ENCODE measurements around the gene NMNAT3. TPM values are rescaled to one million over a fixed set of nuclear protein-coding genes. Genes with fewer than 3 reads are reported as not detected.

NMNAT3 gene
- total RNA-seq, 4 donors from 2014 or later: 5.6 to 46.2 (median 14.2) TPM

- Histone ChIP-seq H3K9me3 (no peaks in the 10 kb centered on the region), H3K4me3 (no peak overlapping the region), H3K36me3 (no peaks in the 10 kb centered on the region), H3K27ac (no peak overlapping the region), H3K27me3 (no peaks in the 10 kb centered on the region), H3K4me1 (no peaks in the 10 kb centered on the region)
- TF ChIP-seq, protein P1, sequence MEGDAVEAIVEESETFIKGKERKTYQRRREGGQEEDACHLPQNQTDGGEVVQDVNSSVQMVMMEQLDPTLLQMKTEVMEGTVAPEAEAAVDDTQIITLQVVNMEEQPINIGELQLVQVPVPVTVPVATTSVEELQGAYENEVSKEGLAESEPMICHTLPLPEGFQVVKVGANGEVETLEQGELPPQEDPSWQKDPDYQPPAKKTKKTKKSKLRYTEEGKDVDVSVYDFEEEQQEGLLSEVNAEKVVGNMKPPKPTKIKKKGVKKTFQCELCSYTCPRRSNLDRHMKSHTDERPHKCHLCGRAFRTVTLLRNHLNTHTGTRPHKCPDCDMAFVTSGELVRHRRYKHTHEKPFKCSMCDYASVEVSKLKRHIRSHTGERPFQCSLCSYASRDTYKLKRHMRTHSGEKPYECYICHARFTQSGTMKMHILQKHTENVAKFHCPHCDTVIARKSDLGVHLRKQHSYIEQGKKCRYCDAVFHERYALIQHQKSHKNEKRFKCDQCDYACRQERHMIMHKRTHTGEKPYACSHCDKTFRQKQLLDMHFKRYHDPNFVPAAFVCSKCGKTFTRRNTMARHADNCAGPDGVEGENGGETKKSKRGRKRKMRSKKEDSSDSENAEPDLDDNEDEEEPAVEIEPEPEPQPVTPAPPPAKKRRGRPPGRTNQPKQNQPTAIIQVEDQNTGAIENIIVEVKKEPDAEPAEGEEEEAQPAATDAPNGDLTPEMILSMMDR (IDR thresholded peaks at IDR 0.05): no peak
- no peak for TF ChIP-seq POLR2A (IDR thresholded peaks at IDR 0.05)
- no peak for DNase-seq
Observed at GRCh38 chr3:139577346-139577745, 100.4 kb downstream of the NMNAT3 start.

DNA sequence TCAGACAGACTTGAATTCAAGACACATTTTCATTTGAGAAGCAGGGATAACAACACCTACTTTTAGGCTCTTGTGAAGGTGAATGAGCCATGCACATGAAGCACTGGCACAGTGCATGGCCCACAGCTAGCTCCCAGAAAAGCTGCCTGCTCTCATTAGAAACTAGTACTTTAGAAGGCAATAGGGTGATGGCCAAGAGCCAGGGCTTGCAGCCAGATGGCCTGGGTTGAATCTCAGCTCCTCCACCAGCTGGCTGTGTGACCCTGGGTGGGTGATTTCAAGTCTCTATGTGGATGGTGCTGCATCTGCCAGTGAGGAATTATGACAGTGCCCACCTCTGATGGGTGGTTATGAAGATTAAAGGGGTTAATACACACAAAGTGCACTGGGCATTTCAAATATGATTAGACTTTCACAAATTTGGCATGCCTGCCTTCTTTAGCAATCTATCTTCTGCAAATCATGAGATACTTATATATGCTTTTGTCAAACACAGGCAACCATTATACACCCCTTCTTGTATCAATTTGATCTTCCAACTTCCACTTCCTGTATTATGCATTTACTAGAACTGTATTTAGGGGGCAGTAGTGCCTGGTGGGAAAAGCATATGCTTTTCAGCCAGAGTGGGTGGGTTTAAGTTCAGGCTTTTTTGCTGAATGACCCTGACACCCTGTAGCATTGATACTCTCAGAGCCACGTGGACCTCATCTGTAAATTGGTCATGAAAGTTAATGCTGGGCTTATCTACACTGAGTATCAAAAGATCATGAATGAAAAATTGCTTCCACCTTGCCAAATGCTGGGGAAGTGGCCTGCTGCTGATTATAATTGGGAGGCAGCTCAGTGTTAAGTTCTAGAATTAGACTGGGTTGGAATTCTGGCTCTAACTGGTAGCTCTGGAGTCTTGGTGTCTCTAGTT, 103.5 kb downstream of the NMNAT3 start:
- H3K4me1 ChIP-seq: no peaks in the 10 kb centered on the region
- no peak overlapping the region for H3K27ac ChIP-seq
- no peaks in the 10 kb centered on the region for H3K9me3 ChIP-seq
- TF ChIP-seq, protein P1 (IDR thresholded peaks at IDR 0.05): no peak
- no peak for TF ChIP-seq POLR2A (IDR thresholded peaks at IDR 0.05)
- no peak for DNase-seq
- H3K36me3 ChIP-seq: no peaks in the 10 kb centered on the region
- H3K4me3 ChIP-seq: no peak overlapping the region
- no peaks in the 10 kb centered on the region for H3K27me3 ChIP-seq

DNA sequence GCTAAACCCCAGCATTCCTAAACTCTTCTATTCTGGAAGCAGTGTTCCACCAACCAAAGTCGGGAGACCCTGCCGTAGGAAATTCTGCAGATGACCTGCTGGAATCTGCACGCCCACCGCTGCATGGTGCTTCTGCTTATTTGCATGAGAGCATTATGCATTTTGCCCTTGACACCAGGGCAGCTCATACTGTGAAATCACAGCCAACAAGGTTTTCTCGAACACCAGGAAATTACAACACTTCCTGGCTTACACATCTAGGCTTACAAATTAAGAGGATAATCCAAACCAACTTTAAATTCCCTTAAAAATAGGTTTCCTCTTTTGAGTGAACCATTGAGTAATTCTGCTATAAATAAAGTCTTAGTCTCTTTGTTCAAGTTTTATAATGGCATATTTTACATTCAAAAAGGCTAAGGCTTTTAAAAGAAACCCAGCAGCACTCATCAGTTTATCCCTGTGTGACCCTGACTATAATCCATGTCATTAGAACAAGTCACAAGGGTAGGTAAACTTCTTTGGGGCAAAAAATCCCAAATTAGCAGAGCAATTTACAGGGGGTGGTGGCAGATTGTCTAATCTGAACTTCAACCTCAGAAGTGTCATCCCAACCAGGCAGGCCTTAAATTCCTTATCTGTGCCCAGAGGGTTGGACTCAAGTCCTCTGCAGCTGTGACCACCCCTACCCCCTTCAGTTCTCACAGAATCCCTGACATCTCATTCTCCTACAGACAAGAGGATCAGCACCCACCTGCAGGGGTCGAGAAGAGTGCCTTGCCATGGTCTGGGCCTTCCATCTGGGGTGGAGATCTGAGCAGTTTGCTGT, 104.7 kb downstream of the NMNAT3 start:
- no peaks in the 10 kb centered on the region for H3K4me1 ChIP-seq
- no peak overlapping the region for H3K27ac ChIP-seq
- no peak overlapping the region for H3K4me3 ChIP-seq
- H3K9me3 ChIP-seq: no peaks in the 10 kb centered on the region
- no peaks in the 10 kb centered on the region for H3K27me3 ChIP-seq
- TF ChIP-seq POLR2A (IDR thresholded peaks at IDR 0.05): no peak
- TF ChIP-seq, protein P1 (IDR thresholded peaks at IDR 0.05): no peak
- no peak for DNase-seq
- no peaks in the 10 kb centered on the region for H3K36me3 ChIP-seq

- TF ChIP-seq, protein P1 (IDR thresholded peaks at IDR 0.05): no peak
- no peak for TF ChIP-seq POLR2A (IDR thresholded peaks at IDR 0.05)
- no peak overlapping the region for H3K27ac ChIP-seq
- H3K36me3 ChIP-seq: no peaks in the 10 kb centered on the region
- DNase-seq: no peak
- no peaks in the 10 kb centered on the region for H3K4me1 ChIP-seq
- H3K9me3 ChIP-seq: no peaks in the 10 kb centered on the region
- H3K4me3 ChIP-seq: no peak overlapping the region
- no peaks in the 10 kb centered on the region for H3K27me3 ChIP-seq
Observed at GRCh38 chr3:139571711-139572110, 106.1 kb downstream of the NMNAT3 start.

DNA sequence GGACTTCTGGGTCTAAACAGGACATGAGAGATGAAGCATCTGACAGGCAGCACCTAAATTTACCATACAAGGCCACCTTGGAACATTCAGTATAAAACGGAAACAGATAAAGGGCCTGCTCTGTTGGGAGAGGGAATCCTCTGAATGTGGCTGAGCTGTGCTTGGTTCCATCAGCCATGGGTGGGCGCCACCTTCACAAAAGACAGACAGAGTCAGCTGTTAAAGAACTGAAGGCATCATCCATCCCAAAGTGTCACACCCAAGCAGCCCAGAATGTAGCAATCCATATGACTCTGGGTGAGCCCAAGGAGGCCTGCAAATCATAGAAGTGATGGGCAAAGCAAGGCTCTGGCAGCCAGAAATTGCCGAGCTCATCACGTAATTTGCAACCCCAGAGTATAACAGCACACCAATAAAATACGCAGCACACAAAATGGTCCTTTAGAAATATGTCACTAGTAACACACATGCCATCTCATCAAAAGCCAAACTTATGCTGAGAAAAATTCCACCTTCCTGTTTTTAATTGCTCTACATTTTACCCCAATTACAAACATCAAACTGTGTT, 113.4 kb downstream of the NMNAT3 start:
- Histone ChIP-seq H3K4me3 (no peak overlapping the region), H3K9me3 (no peaks in the 10 kb centered on the region), H3K27me3 (no peaks in the 10 kb centered on the region), H3K36me3 (no peaks in the 10 kb centered on the region), H3K4me1 (no peaks in the 10 kb centered on the region), H3K27ac (no peak overlapping the region)
- TF ChIP-seq, protein P1 (IDR thresholded peaks at IDR 0.05): peak in 3 of 6 experiments; percentile 10 to 18 (median 12)
- TF ChIP-seq POLR2A (IDR thresholded peaks at IDR 0.05): no peak
- DNase-seq: no peak

Measured in Peyer's patch (tissue), 4 donors.